GM12872 (cell line): ENCODE measurements around the gene IL25.

Experiments used
- CTCF ChIP-seq: IDR thresholded peaks from 3 replicates; pipeline ENCODE4 v1.5.1; 2011; ENCODE audit warnings: low read depth, mild to moderate bottlenecking, low read length, moderate library complexity; ENCODE audit not compliant: insufficient read depth

Gene IL25

DNA sequence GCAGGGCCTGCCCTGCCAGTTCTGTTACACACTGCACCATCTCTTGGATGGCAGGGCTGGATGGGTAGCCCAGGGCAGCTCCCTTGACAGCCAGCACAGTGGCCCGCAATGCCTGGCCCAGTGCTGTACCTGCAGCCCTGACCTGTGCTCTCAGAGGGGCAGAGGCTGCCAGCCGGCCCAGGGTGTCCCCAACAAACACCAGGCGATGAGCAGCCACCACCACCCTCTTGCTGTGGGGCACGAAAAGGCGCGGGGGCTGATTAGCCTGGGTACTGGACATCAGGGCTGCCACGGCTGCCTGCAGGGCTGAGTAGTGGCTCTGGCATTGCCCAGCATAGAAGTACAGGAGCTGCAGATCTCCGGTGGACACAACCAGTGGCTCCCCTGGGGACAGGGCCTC lies 15.3 kb upstream of the IL25 start:
- no peak for TF ChIP-seq CTCF

GRCh38 chr14:23358042-23358441 lies 14.6 kb upstream of the IL25 start:
- TF ChIP-seq CTCF: no peak

DNA sequence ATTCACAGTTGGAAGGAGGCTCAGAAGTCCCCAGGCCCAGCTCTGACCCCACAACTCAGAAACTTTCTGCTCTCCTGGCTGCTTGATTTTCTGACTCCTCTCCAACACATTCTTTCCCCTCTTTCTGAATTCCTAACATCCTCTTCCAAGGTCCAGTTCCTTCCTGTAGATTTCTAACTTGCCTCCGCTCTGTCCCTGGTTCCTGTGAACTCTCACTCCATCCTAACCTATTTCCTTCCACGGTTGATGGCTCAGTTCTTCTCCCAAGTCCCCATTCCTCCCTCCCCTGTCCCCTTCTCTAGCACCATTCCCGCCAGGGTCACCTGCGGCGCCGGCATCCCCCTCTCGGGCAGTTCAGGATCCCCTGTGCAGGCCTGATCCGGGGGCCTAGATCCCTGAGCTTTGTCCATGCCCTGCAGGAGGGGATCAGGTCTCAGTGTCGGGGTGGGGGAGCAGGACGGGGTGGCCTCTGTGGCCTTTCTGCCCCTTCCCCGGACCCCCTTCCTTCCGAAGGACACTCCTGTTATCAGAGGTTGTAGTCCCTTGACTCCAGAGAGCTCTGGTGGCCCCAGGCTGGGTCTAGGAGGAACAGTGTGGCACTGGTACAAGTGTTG lies 13.9 kb upstream of the IL25 start:
- no peak for TF ChIP-seq CTCF

GRCh38 chr14:23359167-23359626 lies 13.4 kb upstream of the IL25 start:
- no peak for TF ChIP-seq CTCF

DNA sequence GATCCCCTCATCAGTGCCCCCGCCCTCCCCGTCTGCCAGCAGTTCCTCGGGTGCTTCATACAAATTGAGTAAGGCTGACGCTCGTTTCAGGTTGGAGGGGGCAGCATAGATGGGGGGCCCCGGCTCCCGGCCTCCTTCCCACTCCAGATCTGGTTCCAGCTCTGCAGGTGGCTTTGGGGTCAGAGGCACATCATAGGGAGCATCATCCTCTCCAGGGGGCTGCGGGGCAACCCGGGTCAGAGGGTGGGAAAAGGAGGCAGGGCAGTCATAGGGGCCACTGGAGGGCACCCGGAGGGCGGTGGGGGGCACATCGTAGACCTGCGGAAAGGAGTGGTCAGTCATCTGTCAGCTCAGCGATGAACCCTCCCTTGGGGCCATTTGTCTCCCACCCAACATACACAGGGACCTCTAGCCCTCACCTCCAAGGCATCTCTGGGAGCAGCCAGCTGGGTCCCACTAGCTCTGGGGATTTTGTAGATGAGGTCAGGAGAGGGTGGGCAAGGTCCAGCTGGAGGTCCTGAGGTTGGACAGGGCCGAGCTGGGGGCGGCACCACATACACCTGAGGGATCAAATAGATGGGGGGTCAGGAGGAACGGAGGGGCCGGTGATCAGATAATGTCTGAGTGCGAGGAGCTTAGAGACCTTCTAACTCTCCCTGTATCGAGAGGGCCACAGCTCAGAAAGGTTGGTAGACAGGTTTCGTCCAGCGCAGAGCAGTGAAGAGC lies 12.7 kb upstream of the IL25 start:
- TF ChIP-seq CTCF: no peak

DNA sequence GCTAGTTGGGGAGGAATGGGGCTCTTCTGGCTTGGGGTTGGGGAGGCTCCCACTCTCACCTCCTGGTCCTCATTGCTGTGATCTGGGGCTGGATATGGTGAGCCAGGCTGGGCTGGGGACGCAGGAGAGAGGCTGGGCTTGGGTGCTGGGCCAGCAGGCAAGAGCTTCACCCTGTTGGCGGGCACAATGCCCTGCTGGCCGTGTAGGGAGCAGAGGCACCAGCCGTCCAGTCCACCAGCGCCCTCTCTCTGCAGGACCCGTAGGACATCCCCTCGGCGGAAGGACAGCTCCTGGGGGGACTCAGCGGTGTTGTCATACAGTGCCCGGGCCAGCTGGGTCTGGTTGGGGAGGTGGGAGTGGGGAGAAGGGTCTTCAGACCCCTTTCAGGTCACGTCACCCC lies 12.1 kb upstream of the IL25 start:
- TF ChIP-seq CTCF: no peak

GRCh38 chr14:23361320-23361719 lies 11.3 kb upstream of the IL25 start:
- TF ChIP-seq CTCF: no peak
